Measurements from ENCODE around the gene GLTP. TPM values are rescaled to one million over a fixed set of nuclear protein-coding genes. Genes with fewer than 3 reads are reported as not detected.
"Not testable (repeated sequence)": the region's sequence is repeated elsewhere in the genome, so short reads cannot be mapped to it uniquely, and the experiment has no call there.

GLTP gene
- total and polyA plus RNA-seq, 2 of the 13 experiments (the other 11 are each of a cell fraction or from before 2014, with no cell fraction given), result 10.7 to 12.9 TPM

- TF ChIP-seq BCL6 (CRISPR knock-in tag; IDR thresholded peaks at IDR 0.05), result peak; percentile 50; the same call in 1 of the 2 replicates
- TF ChIP-seq RARA (CRISPR knock-in tag; IDR thresholded peaks at IDR 0.05), result peak; percentile 82
- no peak for TF ChIP-seq SPEN (CRISPR knock-in tag; IDR thresholded peaks at IDR 0.05; ENCODE audit: low read depth)
- TF ChIP-seq ZNF3 (CRISPR knock-in tag; IDR thresholded peaks at IDR 0.05), result 0 out of 2 replicates have a peak, but pooled peaks have one; percentile 25
- intact Hi-C loops (cut with micrococcal nuclease; ENCODE audit: unreplicated experiment), result no loop called here
- no TSS peak for BruUV-seq (replicated peaks)
- ChIA-PET POLR2A (no interaction called here), CTCF (ENCODE audit: low intra/inter-chr PET ratio, low total read pairs) (no interaction called here)
- Histone ChIP-seq H3K79me2 (ENCODE audit: insufficient read depth, low read length) (no peaks in the 10 kb centered on the region), H3K4me2 (ENCODE audit: low read depth, low read length) (no peak overlapping the region), H3K27me3 (ENCODE audit: control insufficient read depth in 1 of 2, insufficient read depth in 2 of 2, low read length in 2 of 2) (peaks cover 0 to 3% of the 10 kb centered on the region in 2 experiments; a peak in 1 of 5 replicates), H3K4me1 (ENCODE audit: insufficient read depth, low read length) (peaks cover 71% of the 10 kb centered on the region), H2AFZ (ENCODE audit: low read length) (no peak overlapping the region), H3K4me3 (replicated peaks in 1 of 3; ENCODE audit: insufficient read depth in 1 of 3, low read depth in 2 of 3, low read length in 3 of 3) (no peak overlapping the region), H3K27ac (ENCODE audit: extremely low read length, insufficient read depth, low read length) (no peak overlapping the region), H3K36me3 (replicated peaks in 1 of 2; ENCODE audit: control insufficient read depth in 1 of 2, insufficient read depth in 2 of 2, low read length in 2 of 2) (no peaks in the 10 kb centered on the region), H3K9ac (ENCODE audit: insufficient read depth, low read depth, low read length) (no peak overlapping the region), H4K20me1 (ENCODE audit: insufficient read depth, low read length) (no peaks in the 10 kb centered on the region), H3K9me3 (ENCODE audit: low read length) (no peaks in the 10 kb centered on the region)
- WGBS (ENCODE audit: low lambda C conversion rate), result 30% methylated on average over 1 of the region's 1 CpG
- in situ Hi-C loops (cut with HindIII; ENCODE audit: extremely low pct_ligation_motif_present, low pct_unique_long_range_greater_than_20kb), result no loop called here
- ATAC-seq (no peak), DNase-seq (ENCODE audit: low spot score) (no peak), FAIRE-seq (no peak)
These were observed 11.9 kb upstream of the GLTP start for GRCh38 chr12:109892165-109892715.

- ATAC-seq; H4K20me1 ChIP-seq (ENCODE audit: insufficient read depth, low read length); H3K4me3 ChIP-seq (replicated peaks in 1 of 3; ENCODE audit: insufficient read depth in 1 of 3, low read depth in 2 of 3, low read length in 3 of 3); POLR2A ChIA-PET; H3K79me2 ChIP-seq (ENCODE audit: insufficient read depth, low read length); intact Hi-C loops (cut with micrococcal nuclease; ENCODE audit: unreplicated experiment); DNase-seq (ENCODE audit: low spot score); H3K9ac ChIP-seq (ENCODE audit: insufficient read depth, low read depth, low read length); H2AFZ ChIP-seq (ENCODE audit: low read length); CTCF ChIA-PET (ENCODE audit: low intra/inter-chr PET ratio, low total read pairs); FAIRE-seq; H3K9me3 ChIP-seq (ENCODE audit: low read length); in situ Hi-C loops (cut with HindIII; ENCODE audit: extremely low pct_ligation_motif_present, low pct_unique_long_range_greater_than_20kb); H3K27ac ChIP-seq (ENCODE audit: extremely low read length, insufficient read depth, low read length); H3K27me3 ChIP-seq (ENCODE audit: control insufficient read depth in 1 of 2, insufficient read depth in 2 of 2, low read length in 2 of 2); H3K36me3 ChIP-seq (replicated peaks in 1 of 2; ENCODE audit: control insufficient read depth in 1 of 2, insufficient read depth in 2 of 2, low read length in 2 of 2); H3K4me2 ChIP-seq (ENCODE audit: low read depth, low read length); BruUV-seq (replicated peaks): not testable (repeated sequence)
- peaks cover 66% of the 10 kb centered on the region for H3K4me1 ChIP-seq (ENCODE audit: insufficient read depth, low read length)
- 60% methylated on average over 7 of the region's 7 CpGs for WGBS (ENCODE audit: low lambda C conversion rate)
These were observed 11.4 kb upstream of the GLTP start for GRCh38 chr12:109891731-109892130.
